Activated CD4-positive, alpha-beta T cell treated with anti-CD3 and anti-CD28 coated beads for 36 hours (primary cell): ENCODE data around the gene SHOC1. TPM values are rescaled to one million over a fixed set of nuclear protein-coding genes. Genes with fewer than 3 reads are reported as not detected.

Source experiments
- ATAC-seq: fragments of 200-7000 bp; cut with Tn5 transposase; one replicate; pipeline ENCODE4 v1.10.0; 2021; ENCODE audit warnings: mild to moderate bottlenecking, moderate library complexity
- CTCF ChIA-PET: fragments of 350-600 bp; sonication (Branson Sonifier 250); formaldehyde crosslinking; loops from one replicate; lab custom pipeline; 2021; ENCODE audit warnings: antibody characterized with exemption; lab: Charles Lee
- POLR2A ChIA-PET: fragments of 350-600 bp; sonication (Branson Sonifier 250); formaldehyde crosslinking; loops from one replicate; lab custom pipeline; 2021; ENCODE audit warnings: antibody characterized with exemption, inconsistent platforms; lab: Charles Lee
- DNase-seq: peaks from one replicate; pipeline ENCODE4 v3.0.0-alpha.2; 2020
- H3K27ac Mint-ChIP-seq: one replicate; pipeline ENCODE4 v1.8.0; 2021; ENCODE audit warnings: mixed read lengths
- H3K27me3 Mint-ChIP-seq: one replicate; pipeline ENCODE4 v1.8.0; 2021; ENCODE audit warnings: mixed read lengths
- H3K36me3 Mint-ChIP-seq: one replicate; pipeline ENCODE4 v1.8.0; 2021; ENCODE audit warnings: low read depth, mixed read lengths
- H3K4me1 Mint-ChIP-seq: one replicate; pipeline ENCODE4 v1.8.0; 2021; ENCODE audit warnings: mixed read lengths
- H3K4me3 Mint-ChIP-seq: one replicate; pipeline ENCODE4 v1.8.0; 2021; ENCODE audit warnings: mild to moderate bottlenecking, moderate library complexity, mixed read lengths
- H3K9me3 Mint-ChIP-seq: one replicate; pipeline ENCODE4 v1.8.0; 2021; ENCODE audit warnings: low read depth, mixed read lengths
- intact Hi-C, 2 experiments: fragments of 100-400 bp; cut with DNase I in 1 of 2; cut with micrococcal nuclease in 1 of 2; formaldehyde crosslinking; loops; one replicate each; pipeline versions ENCODE4 v1.14.2 to v1.15.1; 2022 to 2024; cut with DNase I, micrococcal nuclease
- total RNA-seq, 2 experiments: library from RNA; stranded (reverse); gene quantifications; one replicate each; pipeline ENCODE4 v1.2.3, GENCODE V29; 2021

Gene SHOC1
- total RNA-seq = not detected

- ATAC-seq (no peak), DNase-seq (no peak)
- no peak within 1 kb of the TSS for H3K4me3 Mint-ChIP-seq
- no peaks in the 10 kb centered on the region for H3K4me1 Mint-ChIP-seq
- H3K9me3 Mint-ChIP-seq = no peaks in the 10 kb centered on the region
- no peaks in the 10 kb centered on the region for H3K36me3 Mint-ChIP-seq
- no peaks in the 10 kb centered on the region for H3K27me3 Mint-ChIP-seq
- CTCF ChIA-PET = no interaction called here
- intact Hi-C loops = no loop called here
- H3K27ac Mint-ChIP-seq = no peak within 1 kb of the TSS
- POLR2A ChIA-PET = no interaction called here
Measured at GRCh38 chr9:111794835-111795556, at the start of gene SHOC1. TSS of gene SHOC1 (minus strand) at chr9:111794937. CDS start at chr9:111791418, 3,519 bp downstream.

GRCh38 chr9:111843971-111844370 lies 49.2 kb upstream of the SHOC1 start:
- ATAC-seq = no peak

GRCh38 chr9:111842313-111842712 lies 47.6 kb upstream of the SHOC1 start:
- intact Hi-C loops = no loop called here
- H3K4me3 Mint-ChIP-seq = no peak overlapping the region

More at GRCh38 chr9:111843971-111844370, 49.2 kb upstream of the SHOC1 start:
- H3K27ac Mint-ChIP-seq = no peak overlapping the region
- ChIA-PET CTCF (no interaction called here), POLR2A (no interaction called here)
- DNase-seq = no peak
- H3K4me1 Mint-ChIP-seq = no peaks in the 10 kb centered on the region
- H3K9me3 Mint-ChIP-seq = no peaks in the 10 kb centered on the region
- intact Hi-C loops = no loop called here
- no peaks in the 10 kb centered on the region for H3K36me3 Mint-ChIP-seq
- peaks cover 3% of the 10 kb centered on the region for H3K27me3 Mint-ChIP-seq
- no peak overlapping the region for H3K4me3 Mint-ChIP-seq

DNA sequence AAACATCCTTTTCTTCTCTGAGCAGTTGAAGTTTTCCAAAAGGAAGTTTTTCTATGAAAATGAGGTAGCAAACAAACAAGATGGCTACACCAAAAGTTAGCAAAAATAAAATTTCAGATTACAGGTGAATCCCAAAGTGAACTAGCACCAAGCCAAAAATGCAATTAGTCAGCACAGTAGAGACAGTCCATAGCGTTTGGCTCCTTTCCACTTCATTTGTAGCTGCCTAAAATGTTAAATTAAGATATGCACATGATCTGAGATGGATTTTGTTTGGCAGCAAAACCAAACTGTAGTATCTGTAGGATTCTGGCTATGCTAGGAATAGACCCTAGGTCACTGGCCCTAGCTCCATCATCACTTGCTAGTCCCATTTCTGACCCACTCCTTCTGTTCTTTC lies 45.7 kb upstream of the SHOC1 start:
- no peak for DNase-seq
- Mint-ChIP-seq H3K27ac (no peak overlapping the region), H3K4me1 (no peaks in the 10 kb centered on the region), H3K27me3 (peaks cover 8% of the 10 kb centered on the region), H3K4me3 (no peak overlapping the region), H3K36me3 (no peaks in the 10 kb centered on the region), H3K9me3 (no peaks in the 10 kb centered on the region)
- ATAC-seq = no peak
- ChIA-PET POLR2A (no interaction called here), CTCF (no interaction called here)
- intact Hi-C loops = no loop called here

More at GRCh38 chr9:111842313-111842712, 47.6 kb upstream of the SHOC1 start:
- ChIA-PET CTCF (no interaction called here), POLR2A (no interaction called here)
- Mint-ChIP-seq H3K27ac (no peak overlapping the region), H3K27me3 (peaks cover 8% of the 10 kb centered on the region), H3K9me3 (no peaks in the 10 kb centered on the region), H3K4me1 (no peaks in the 10 kb centered on the region), H3K36me3 (no peaks in the 10 kb centered on the region)
- no peak for ATAC-seq
- no peak for DNase-seq

GRCh38 chr9:111839987-111840386 lies 45.2 kb upstream of the SHOC1 start:
- Mint-ChIP-seq H3K9me3 (no peaks in the 10 kb centered on the region), H3K27me3 (peaks cover 8% of the 10 kb centered on the region), H3K4me1 (no peaks in the 10 kb centered on the region), H3K4me3 (no peak overlapping the region), H3K36me3 (no peaks in the 10 kb centered on the region), H3K27ac (no peak overlapping the region)
- intact Hi-C loops = no loop called here
- ChIA-PET CTCF (no interaction called here), POLR2A (no interaction called here)
- ATAC-seq = no peak
- no peak for DNase-seq

DNA sequence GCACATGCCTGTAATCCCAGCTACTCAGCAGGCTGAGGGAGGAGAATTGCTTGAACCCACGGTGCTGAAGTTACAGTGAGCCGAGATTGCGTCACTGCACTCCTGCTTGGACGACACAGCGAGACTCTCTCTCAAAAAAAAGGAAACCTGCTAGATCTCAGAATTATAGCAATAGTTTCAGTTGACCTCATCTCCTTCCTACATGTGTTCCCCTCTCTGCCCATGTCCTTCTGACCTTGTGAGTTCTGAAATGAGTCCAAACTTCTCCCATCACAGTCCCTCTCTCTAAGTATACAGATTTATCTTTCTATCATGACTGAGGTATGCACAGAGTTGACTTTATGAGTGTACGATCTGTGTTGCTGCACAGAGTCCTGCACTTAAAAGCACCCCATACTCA lies 44.6 kb upstream of the SHOC1 start:
- Mint-ChIP-seq H3K9me3 (no peaks in the 10 kb centered on the region), H3K27ac (no peak overlapping the region), H3K27me3 (peaks cover 8% of the 10 kb centered on the region), H3K4me3 (no peak overlapping the region), H3K4me1 (no peaks in the 10 kb centered on the region), H3K36me3 (no peaks in the 10 kb centered on the region)
- ChIA-PET CTCF (no interaction called here), POLR2A (no interaction called here)
- DNase-seq (no peak), ATAC-seq (peak; percentile 53)
- intact Hi-C loops = no loop called here

DNA sequence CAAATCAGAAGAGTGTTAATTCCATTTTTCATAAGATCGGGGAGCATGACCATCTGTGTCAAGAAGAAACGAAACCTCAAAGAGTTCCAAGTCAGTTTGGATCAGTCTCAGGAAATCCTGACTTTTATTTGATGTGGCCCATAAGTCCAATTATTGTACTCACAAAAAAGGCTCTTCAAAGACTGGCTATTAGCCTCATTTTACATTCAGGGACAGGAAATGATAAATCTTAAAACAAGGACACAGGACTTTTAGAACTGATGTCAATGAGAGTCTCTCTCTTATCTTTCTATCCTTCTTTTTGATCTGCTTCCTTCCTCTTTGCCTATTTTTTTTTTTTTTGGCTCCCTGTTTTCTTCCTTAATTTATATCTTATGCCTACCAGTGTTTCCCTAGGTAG lies 43.7 kb upstream of the SHOC1 start:
- intact Hi-C loops = no loop called here
- H3K4me1 Mint-ChIP-seq = no peaks in the 10 kb centered on the region
- no peaks in the 10 kb centered on the region for H3K9me3 Mint-ChIP-seq
- H3K27ac Mint-ChIP-seq = no peak overlapping the region
- no peak for ATAC-seq
- no peaks in the 10 kb centered on the region for H3K36me3 Mint-ChIP-seq
- peaks cover 8% of the 10 kb centered on the region for H3K27me3 Mint-ChIP-seq
- ChIA-PET POLR2A (no interaction called here), CTCF (no interaction called here)
- no peak for DNase-seq
- no peak overlapping the region for H3K4me3 Mint-ChIP-seq

- intact Hi-C loops = no loop called here
- Mint-ChIP-seq H3K36me3 (no peaks in the 10 kb centered on the region), H3K4me3 (no peak overlapping the region)
Measured at GRCh38 chr9:111836311-111836710, 41.6 kb upstream of the SHOC1 start.

GRCh38 chr9:111833941-111834340 lies 39.2 kb upstream of the SHOC1 start:
- DNase-seq = no peak
- ChIA-PET POLR2A (no interaction called here), CTCF (no interaction called here)
- Mint-ChIP-seq H3K36me3 (no peaks in the 10 kb centered on the region), H3K27me3 (peaks cover 5% of the 10 kb centered on the region), H3K4me1 (no peaks in the 10 kb centered on the region), H3K9me3 (no peaks in the 10 kb centered on the region), H3K4me3 (no peak overlapping the region), H3K27ac (no peak overlapping the region)
- intact Hi-C loops = no loop called here
- no peak for ATAC-seq

More at GRCh38 chr9:111836311-111836710, 41.6 kb upstream of the SHOC1 start:
- no peaks in the 10 kb centered on the region for H3K4me1 Mint-ChIP-seq
- H3K27me3 Mint-ChIP-seq = peaks cover 8% of the 10 kb centered on the region
- H3K9me3 Mint-ChIP-seq = no peaks in the 10 kb centered on the region
- ATAC-seq (no peak), DNase-seq (no peak)
- CTCF ChIA-PET = no interaction called here
- POLR2A ChIA-PET = no interaction called here
- H3K27ac Mint-ChIP-seq = no peak overlapping the region

- Mint-ChIP-seq H3K4me3 (no peak overlapping the region), H3K4me1 (no peaks in the 10 kb centered on the region), H3K27me3 (no peaks in the 10 kb centered on the region), H3K9me3 (no peaks in the 10 kb centered on the region), H3K27ac (no peak overlapping the region), H3K36me3 (no peaks in the 10 kb centered on the region)
- CTCF ChIA-PET = interaction anchor here (0.7 to 0.9 kb wide), 2 partner anchors 27 to 73 kb away, joined by 3 read pairs; no protein-coding TSS in a partner anchor
- POLR2A ChIA-PET = no interaction called here
- ATAC-seq = peak; percentile 33
- DNase-seq = no peak
- intact Hi-C loops = no loop called here
Measured at GRCh38 chr9:111832449-111832848, 37.7 kb upstream of the SHOC1 start.

DNA sequence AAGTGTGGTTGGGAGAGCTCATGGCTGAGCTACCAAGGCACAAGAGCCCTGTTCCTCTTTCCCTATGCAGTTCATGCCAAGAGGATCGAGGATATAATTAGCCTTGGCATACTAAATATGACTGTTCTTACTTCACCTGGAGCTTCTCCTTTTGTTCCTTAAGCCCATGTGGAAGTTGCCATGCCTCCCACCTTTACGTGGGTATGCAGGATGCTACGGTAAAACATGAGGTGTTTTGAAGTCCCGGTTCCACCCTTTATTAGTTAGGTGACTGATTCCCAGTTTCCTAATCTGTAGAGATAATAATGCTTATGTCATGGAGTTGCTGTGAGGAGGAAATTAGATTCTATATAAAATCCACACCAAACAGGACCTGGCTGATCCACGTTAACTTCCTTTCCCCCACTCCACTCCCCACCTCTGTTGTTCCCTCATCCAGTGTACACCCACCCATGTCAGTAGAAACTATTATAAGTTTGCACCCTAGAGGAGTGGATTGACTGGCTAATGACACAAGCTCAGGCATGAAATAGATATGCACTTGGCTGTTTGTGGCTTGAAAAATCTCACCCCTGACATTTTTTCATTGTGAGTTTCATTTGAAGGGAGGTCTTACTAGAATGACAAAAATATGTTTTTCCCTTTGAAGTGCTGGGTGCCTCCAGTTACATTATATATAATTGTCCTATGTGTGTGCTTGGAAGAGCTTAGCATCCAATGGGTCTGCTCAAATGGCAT lies 36.8 kb upstream of the SHOC1 start:
- no peak overlapping the region for H3K27ac Mint-ChIP-seq
- ATAC-seq (no peak), DNase-seq (no peak)
- H3K4me3 Mint-ChIP-seq = no peak overlapping the region
- H3K9me3 Mint-ChIP-seq = no peaks in the 10 kb centered on the region
- no peaks in the 10 kb centered on the region for H3K27me3 Mint-ChIP-seq
- POLR2A ChIA-PET = no interaction called here
- no peaks in the 10 kb centered on the region for H3K4me1 Mint-ChIP-seq
- H3K36me3 Mint-ChIP-seq = no peaks in the 10 kb centered on the region
- intact Hi-C loops = no loop called here
- CTCF ChIA-PET = interaction anchor here (0.9 to 1.2 kb wide), 2 partner anchors 25 to 243 kb away, joined by 3 read pairs; no protein-coding TSS in a partner anchor

DNA sequence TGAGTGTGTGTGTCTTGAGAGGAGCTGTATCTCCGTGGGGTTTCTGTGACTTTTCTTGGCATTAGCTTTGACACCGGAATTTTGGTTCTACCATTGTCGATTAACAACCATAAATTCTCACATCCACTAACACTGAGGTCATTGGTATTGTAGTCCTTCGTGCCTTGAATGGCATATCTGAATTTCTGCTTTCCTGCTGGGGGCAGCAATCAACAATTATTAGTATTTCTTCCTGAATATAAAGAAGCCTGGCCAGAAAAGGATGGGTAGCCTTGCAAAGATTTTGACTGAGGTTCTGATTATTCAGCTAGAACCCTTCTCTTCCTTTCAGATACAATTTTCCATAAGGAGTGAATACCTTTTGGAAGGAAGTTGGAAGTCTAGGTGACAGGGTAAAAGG lies 33.5 kb upstream of the SHOC1 start:
- no peak overlapping the region for H3K4me3 Mint-ChIP-seq
- no peaks in the 10 kb centered on the region for H3K27me3 Mint-ChIP-seq
- DNase-seq (no peak), ATAC-seq (no peak)
- ChIA-PET CTCF (interaction anchor here (0.6 to 1.3 kb wide), 2 partner anchors 247 to 1041 kb away, joined by 3 to 4 read pairs; no protein-coding TSS in a partner anchor), POLR2A (no interaction called here)
- no peaks in the 10 kb centered on the region for H3K4me1 Mint-ChIP-seq
- no peak overlapping the region for H3K27ac Mint-ChIP-seq
- no peaks in the 10 kb centered on the region for H3K9me3 Mint-ChIP-seq
- H3K36me3 Mint-ChIP-seq = no peaks in the 10 kb centered on the region
- intact Hi-C loops = loop anchor here (1.0 to 2.0 kb wide), 2 partner anchors 246 to 247 kb away; no protein-coding TSS in a partner anchor
